GM13977 (cell line): ENCODE results near the gene CYTH3.

ENCODE experiments used
- DNase-seq: peaks from one replicate; pipeline ENCODE4 v3.0.0; 2012; ENCODE audit warnings: low spot score
- CTCF ChIP-seq: IDR thresholded peaks from 2 replicates; pipeline ENCODE4 v1.5.1; 2012; ENCODE audit warnings: mild to moderate bottlenecking, control low read depth; ENCODE audit not compliant: insufficient read depth; ENCODE audit errors: extremely low read depth, missing control alignments
- in situ Hi-C: fragments of 300-500 bp; cut with MboI; formaldehyde crosslinking; loops from one replicate; pipeline ENCODE4 v1.12.0; 2022; ENCODE audit warnings: low sequenced_read_pairs, low pct_unique_long_range_greater_than_20kb, mixed read lengths, inconsistent platforms; ENCODE audit not compliant: unreplicated experiment

CYTH3 gene

GRCh38 chr7:6279937-6280336 is 7.5 kb upstream of the CYTH3 start:
- in situ Hi-C loops, result no loop called here
- no peak for TF ChIP-seq CTCF
- DNase-seq, result no peak

GRCh38 chr7:6279341-6279740 is 6.9 kb upstream of the CYTH3 start:
- no peak for TF ChIP-seq CTCF
- no peak for DNase-seq
- in situ Hi-C loops, result no loop called here

- in situ Hi-C loops, result no loop called here
- no peak for DNase-seq
- no peak for TF ChIP-seq CTCF
These were observed 6.4 kb upstream of the CYTH3 start for GRCh38 chr7:6278749-6279310.

GRCh38 chr7:6277476-6277875 is 5.1 kb upstream of the CYTH3 start:
- DNase-seq, result no peak
- in situ Hi-C loops, result no loop called here

GRCh38 chr7:6276911-6277408 is 4.5 kb upstream of the CYTH3 start:
- TF ChIP-seq CTCF, result no peak
- in situ Hi-C loops, result no loop called here
- no peak for DNase-seq

More at GRCh38 chr7:6277476-6277875, 5.1 kb upstream of the CYTH3 start:
- TF ChIP-seq CTCF, result no peak

GRCh38 chr7:6274743-6275142 is 2.3 kb upstream of the CYTH3 start:
- TF ChIP-seq CTCF, result no peak
- no peak for DNase-seq
- in situ Hi-C loops, result no loop called here
